HepG2 (cell line): ENCODE results near the gene CHST13. TPM values are rescaled to one million over a fixed set of nuclear protein-coding genes. Genes with fewer than 3 reads are reported as not detected.

Experiments
- CCDC6 ChIP-seq: sonication (generic); formaldehyde crosslinking; IDR thresholded peaks from 2 replicates; pipeline ENCODE4 v1.8.1; 2022; ENCODE audit warnings: mild to moderate bottlenecking, missing genetic modification reagents, moderate library complexity
- IRX3 ChIP-seq: sonication (generic); formaldehyde crosslinking; IDR thresholded peaks from 2 replicates; pipeline ENCODE4 v1.8.1; 2023; ENCODE audit warnings: mild to moderate bottlenecking, low read depth, missing genetic modification reagents, borderline replicate concordance
- MTA1 ChIP-seq: sonication (generic); formaldehyde crosslinking; IDR thresholded peaks from 2 replicates; pipeline ENCODE4 v1.4.0; 2020; ENCODE audit warnings: missing genetic modification reagents, mild to moderate bottlenecking, borderline replicate concordance
- RERE ChIP-seq: IDR thresholded peaks from 2 replicates; pipeline ENCODE4 v1.6.1; 2016; ENCODE audit warnings: low read depth, missing genetic modification reagents, missing compliant biosample characterization
- ZBTB10 ChIP-seq: sonication (generic); formaldehyde crosslinking; IDR thresholded peaks from 2 replicates; pipeline ENCODE4 v1.4.0; 2020; ENCODE audit warnings: missing genetic modification reagents, borderline replicate concordance
- ZNF362 ChIP-seq: sonication (generic); formaldehyde crosslinking; IDR thresholded peaks from 2 replicates; pipeline ENCODE4 v1.4.0; 2020; ENCODE audit warnings: missing genetic modification reagents, mild to moderate bottlenecking, borderline replicate concordance
- polyA plus RNA-seq, 8 experiments: library from polyadenylated mRNA; depleted of rRNA in 3 of 8; stranded (reverse) in 7 of 8; unstranded in 1 of 8; fragments of >200 nt; fragmentation: Illumina TruSeq in 4 of 8; extraction: Trizol in 4 of 8; gene quantifications; 2 replicates each; pipeline versions ENCODE4 v1.2.1 to v1.2.3, GENCODE V29; 2011 to 2016; ENCODE audit warnings: low read depth in 4 of 8, missing spikeins in 1 of 8, mixed read lengths in 1 of 8; ENCODE audit not compliant: insufficient read depth in 1 of 8
- total RNA-seq, 5 experiments: library from RNA; depleted of rRNA; stranded (reverse); fragments of >200 nt; fragmentation: Illumina TruSeq; extraction: Trizol; gene quantifications; 2 replicates each; pipeline ENCODE4 v1.2.3, GENCODE V29; 2016; ENCODE audit warnings: low read depth in 1 of 5

CHST13 gene
- total and polyA plus RNA-seq, 2 of the 13 experiments (the other 11 are each of a cell fraction or from before 2014, with no cell fraction given) = 32.0 to 43.1 TPM

GRCh38 chr3:126517291-126517951, 6.5 kb upstream of the CHST13 start, which contains the start of gene UROC1 (continued):
- TF ChIP-seq ZBTB10 (CRISPR knock-in tag) (no peak), ZNF362 (CRISPR knock-in tag) (no peak), RERE (CRISPR knock-in tag) (no peak), MTA1 (CRISPR knock-in tag) (peak; percentile 90; the same call in 1 of the 2 replicates), IRX3 (CRISPR knock-in tag) (no peak), CCDC6 (0 out of 2 replicates have a peak, but pooled peaks have one; percentile 3)
